MM.1S (cell line): ENCODE results near the gene TSPYL1.

ENCODE experiments used
- DNase-seq: peaks from one replicate; pipeline ENCODE4 v3.0.0-alpha.2; 2015
- H2AFZ ChIP-seq: fragments of 300-600 bp; sonication (generic); 2 replicates; pipeline ENCODE4 v1.6.0; 2016; ENCODE audit warnings: antibody characterized with exemption, low read length
- H3F3A ChIP-seq: fragments of 300-600 bp; sonication (generic); 2 replicates; pipeline ENCODE4 v1.6.1; 2016; ENCODE audit warnings: mild to moderate bottlenecking, antibody characterized with exemption, low read length, moderate library complexity, mixed read lengths; ENCODE audit not compliant: insufficient read depth
- H3K27ac ChIP-seq: fragments of 300-600 bp; sonication (generic); 2 replicates; pipeline ENCODE4 v1.5.1; 2016; ENCODE audit warnings: mild to moderate bottlenecking, low read length
- H3K27me3 ChIP-seq: fragments of 300-600 bp; sonication (generic); replicated peaks from 2 replicates; pipeline ENCODE4 v1.6.0; 2016; ENCODE audit warnings: low read length; ENCODE audit not compliant: insufficient read depth
- H3K36me3 ChIP-seq: fragments of 300-600 bp; sonication (generic); replicated peaks from 2 replicates; pipeline ENCODE4 v1.6.1; 2016; ENCODE audit warnings: mild to moderate bottlenecking, low read length, mixed read lengths; ENCODE audit not compliant: insufficient read depth
- H3K4me1 ChIP-seq: fragments of 300-600 bp; sonication (generic); 2 replicates; pipeline ENCODE4 v1.6.1; 2016; ENCODE audit warnings: low read length, mixed read lengths
- H3K4me2 ChIP-seq: fragments of 300-600 bp; sonication (generic); 2 replicates; pipeline ENCODE4 v1.6.0; 2016; ENCODE audit warnings: low read depth, low read length
- H3K4me3 ChIP-seq: fragments of 300-600 bp; sonication (generic); 2 replicates; pipeline ENCODE4 v1.5.1; 2016; ENCODE audit warnings: low read length, mixed read lengths
- H3K79me2 ChIP-seq: fragments of 300-600 bp; sonication (generic); 2 replicates; pipeline ENCODE4 v1.6.1; 2016; ENCODE audit warnings: mixed run types, low read length, mixed read lengths
- H3K9ac ChIP-seq: fragments of 300-600 bp; sonication (generic); 2 replicates; pipeline ENCODE4 v1.6.1; 2016; ENCODE audit warnings: low read length, mixed read lengths
- H3K9me2 ChIP-seq: fragments of 300-600 bp; sonication (generic); replicated peaks from 2 replicates; pipeline ENCODE4 v1.6.1; 2016; ENCODE audit warnings: mild to moderate bottlenecking, low read length, mixed read lengths; ENCODE audit not compliant: insufficient read depth
- H3K9me3 ChIP-seq: fragments of 300-600 bp; sonication (generic); replicated peaks from 2 replicates; pipeline ENCODE4 v1.6.1; 2016; ENCODE audit warnings: mild to moderate bottlenecking, low read length, mixed read lengths; ENCODE audit not compliant: insufficient read depth
- H4K20me1 ChIP-seq: fragments of 300-600 bp; sonication (generic); 2 replicates; pipeline ENCODE4 v1.6.1; 2016; ENCODE audit warnings: mild to moderate bottlenecking, low read length, moderate library complexity, mixed read lengths; ENCODE audit not compliant: insufficient read depth
- CTCF ChIP-seq: fragments of 300-600 bp; sonication (generic); IDR thresholded peaks from 2 replicates; pipeline ENCODE4 v1.5.1; 2016; ENCODE audit warnings: antibody characterized with exemption, low read length, mixed read lengths
- EZH2 ChIP-seq: fragments of 300-600 bp; sonication (generic); optimal IDR thresholded peaks from 2 replicates; pipeline ENCODE3; 2017; ENCODE audit warnings: low read depth, mild to moderate bottlenecking, antibody characterized with exemption, low read length, mixed read lengths
- EZH2phosphoT487 ChIP-seq: fragments of 300-600 bp; sonication (generic); IDR thresholded peaks from 2 replicates; pipeline ENCODE4 v1.6.1; 2018; ENCODE audit warnings: antibody characterized with exemption, low read length

Gene TSPYL1

GRCh38 chr6:116268589-116269293 is 11.0 kb downstream of the TSPYL1 start:
- Histone ChIP-seq H3K9me3 (no peaks in the 10 kb centered on the region), H3K27me3 (no peaks in the 10 kb centered on the region), H3K9ac (no peak overlapping the region), H3K36me3 (no peaks in the 10 kb centered on the region), H3K4me1 (no peaks in the 10 kb centered on the region), H3K4me2 (no peak overlapping the region), H3K4me3 (no peak overlapping the region), H2AFZ (no peak overlapping the region), H3F3A (no peaks in the 10 kb centered on the region), H3K9me2 (no peaks in the 10 kb centered on the region), H4K20me1 (no peaks in the 10 kb centered on the region), H3K27ac (no peak overlapping the region), H3K79me2 (no peaks in the 10 kb centered on the region)
- TF ChIP-seq EZH2 (no peak), CTCF (peak; percentile 89)
- DNase-seq = peak; percentile 77

- no peaks in the 10 kb centered on the region for H3K36me3 ChIP-seq
- H3K27ac ChIP-seq = no peak overlapping the region
- H3K4me3 ChIP-seq = no peak overlapping the region
- no peaks in the 10 kb centered on the region for H3K79me2 ChIP-seq
- TF ChIP-seq EZH2phosphoT487 = no peak
- no peak for TF ChIP-seq EZH2
- TF ChIP-seq CTCF = no peak
- H2AFZ ChIP-seq = no peak overlapping the region
- H4K20me1 ChIP-seq = no peaks in the 10 kb centered on the region
- H3K9me3 ChIP-seq = no peaks in the 10 kb centered on the region
- H3K9me2 ChIP-seq = no peaks in the 10 kb centered on the region
- H3K4me1 ChIP-seq = no peaks in the 10 kb centered on the region
- H3K27me3 ChIP-seq = no peaks in the 10 kb centered on the region
- H3F3A ChIP-seq = no peaks in the 10 kb centered on the region
- no peak for DNase-seq
- no peak overlapping the region for H3K9ac ChIP-seq
- no peak overlapping the region for H3K4me2 ChIP-seq
Observed at GRCh38 chr6:116267836-116268588, 11.7 kb downstream of the TSPYL1 start.

GRCh38 chr6:116266803-116267202 is 12.9 kb downstream of the TSPYL1 start:
- H3K9me3 ChIP-seq = no peaks in the 10 kb centered on the region
- H3K36me3 ChIP-seq = no peaks in the 10 kb centered on the region
- no peaks in the 10 kb centered on the region for H3K79me2 ChIP-seq
- H3F3A ChIP-seq = no peaks in the 10 kb centered on the region
- H2AFZ ChIP-seq = no peak overlapping the region
- H3K9me2 ChIP-seq = no peaks in the 10 kb centered on the region
- H3K4me1 ChIP-seq = no peaks in the 10 kb centered on the region
- no peak overlapping the region for H3K27ac ChIP-seq
- no peak overlapping the region for H3K4me2 ChIP-seq
- DNase-seq = no peak
- TF ChIP-seq CTCF = no peak
- TF ChIP-seq EZH2phosphoT487 = no peak
- no peak for TF ChIP-seq EZH2
- no peak overlapping the region for H3K4me3 ChIP-seq
- H3K9ac ChIP-seq = no peak overlapping the region
- no peaks in the 10 kb centered on the region for H3K27me3 ChIP-seq
- no peaks in the 10 kb centered on the region for H4K20me1 ChIP-seq
